Retinal pigment epithelial cell (primary cell): ENCODE data around the gene CAMTA2.
"Not testable (repeated sequence)": the region's sequence is repeated elsewhere in the genome, so short reads cannot be mapped to it uniquely, and the experiment has no call there.

Experiments used
- DNase-seq: peaks from one replicate; pipeline ENCODE4 v3.0.0-alpha.2; 2010; ENCODE audit warnings: low read depth
- H3K4me3 ChIP-seq: 2 replicates; pipeline ENCODE4 v1.5.1; 2011; ENCODE audit warnings: mild to moderate bottlenecking, low read length, control low read depth, moderate library complexity
- CTCF ChIP-seq: conservative IDR thresholded peaks from 2 replicates; pipeline ENCODE4 v1.5.1; 2011; ENCODE audit warnings: low read depth, low read length, control low read depth, inconsistent platforms

The CAMTA2 gene

GRCh38 chr17:4928881-4929280 is 58.6 kb downstream of the CAMTA2 start:
- DNase-seq: no peak
- no peak for TF ChIP-seq CTCF
- H3K4me3 ChIP-seq: no peak overlapping the region

- not testable (repeated sequence) for H3K4me3 ChIP-seq, DNase-seq
Observed at GRCh38 chr17:4926577-4927335, 60.7 kb downstream of the CAMTA2 start.

- no peak for TF ChIP-seq CTCF
- no peak overlapping the region for H3K4me3 ChIP-seq
- DNase-seq: no peak
Observed at GRCh38 chr17:4921320-4921719, 66.2 kb downstream of the CAMTA2 start.

- no peak for DNase-seq
- TF ChIP-seq CTCF: no peak
Observed at GRCh38 chr17:4920351-4921048, 67.0 kb downstream of the CAMTA2 start.

GRCh38 chr17:4919511-4920047 is 67.9 kb downstream of the CAMTA2 start:
- DNase-seq: no peak
- H3K4me3 ChIP-seq: no peak overlapping the region
- TF ChIP-seq CTCF: no peak

More at GRCh38 chr17:4920351-4921048, 67.0 kb downstream of the CAMTA2 start:
- no peak overlapping the region for H3K4me3 ChIP-seq
